PFSK-1 (cell line): ENCODE data around the gene ZNF268.

Source experiments
- FOXP2 ChIP-seq: optimal IDR thresholded peaks from 2 replicates; pipeline ENCODE3; 2011; ENCODE audit warnings: borderline replicate concordance, control low read depth, inconsistent platforms; ENCODE audit not compliant: insufficient read depth; ENCODE audit errors: extremely low read length, extremely low read depth
- POLR2AphosphoS5 ChIP-seq: IDR thresholded peaks from 2 replicates; pipeline ENCODE4 v1.6.1; 2012; ENCODE audit warnings: low read depth, mild to moderate bottlenecking, control low read depth, low read length, moderate library complexity
- REST ChIP-seq, 2 experiments: IDR thresholded peaks; 2 replicates each; pipeline versions ENCODE4 v1.6.1 to v1.8.0; 2011 to 2012; ENCODE audit warnings: low read depth in 2 of 2, low read length in 2 of 2, control low read depth in 1 of 2, inconsistent platforms in 1 of 2, mild to moderate bottlenecking in 1 of 2, moderate library complexity in 1 of 2; ENCODE audit not compliant: insufficient read depth in 1 of 2
- SIN3A ChIP-seq: IDR thresholded peaks from 2 replicates; pipeline ENCODE4 v1.6.1; 2012; ENCODE audit warnings: mild to moderate bottlenecking, low read length, moderate library complexity, borderline replicate concordance; ENCODE audit not compliant: insufficient read depth
- TAF1 ChIP-seq: IDR thresholded peaks from 2 replicates; pipeline ENCODE4 v1.6.1; 2012; ENCODE audit warnings: low read length, control low read depth, borderline replicate concordance; ENCODE audit not compliant: insufficient read depth

Gene ZNF268

GRCh38 chr12:133235401-133236112 lies 54.3 kb downstream of the ZNF268 start, which contains the start of gene ANHX:
Gene ANHX, minus strand, starts transcription at chr12:133235877. Its CDS starts 1,521 bp downstream, at chr12:133234356.
- TF ChIP-seq TAF1 (no peak), REST (IDR thresholded peaks at IDR 0.05; ENCODE audit: insufficient read depth in 1 of 2, low read depth in 2 of 2, low read length in 2 of 2) (no peak), FOXP2 (no peak), POLR2AphosphoS5 (no peak), SIN3A (no peak)

GRCh38 chr12:133236144-133236543 lies 54.8 kb downstream of the ZNF268 start:
- TF ChIP-seq SIN3A, result no peak
- TF ChIP-seq TAF1, result no peak
- TF ChIP-seq REST (IDR thresholded peaks at IDR 0.05; ENCODE audit: insufficient read depth in 1 of 2, low read depth in 2 of 2, low read length in 2 of 2), result no peak
- TF ChIP-seq FOXP2, result no peak
- no peak for TF ChIP-seq POLR2AphosphoS5

- TF ChIP-seq TAF1 (no peak), FOXP2 (no peak), POLR2AphosphoS5 (no peak), SIN3A (no peak), REST (IDR thresholded peaks at IDR 0.05; ENCODE audit: insufficient read depth in 1 of 2, low read depth in 2 of 2, low read length in 2 of 2) (no peak)
These were observed 55.3 kb downstream of the ZNF268 start for GRCh38 chr12:133236556-133236955.

- TF ChIP-seq SIN3A (no peak), POLR2AphosphoS5 (no peak), REST (IDR thresholded peaks at IDR 0.05; ENCODE audit: insufficient read depth in 1 of 2, low read depth in 2 of 2, low read length in 2 of 2) (no peak), TAF1 (no peak), FOXP2 (no peak)
These were observed 70.4 kb downstream of the ZNF268 start for GRCh38 chr12:133251732-133252131.
